Vagina (tissue), 2 donors: Measurements from ENCODE around the gene SLC26A11.

Experiments used
- POLR2A ChIP-seq, 2 donors: fragments of 450-650 bp; IDR thresholded peaks; one replicate each; pipeline ENCODE4 v1.6.1; 2017; ENCODE audit warnings: antibody characterized with exemption in 2 of 2, mild to moderate bottlenecking in 2 of 2, moderate library complexity in 2 of 2
- POLR2AphosphoS5 ChIP-seq, 2 donors: sonication (generic); formaldehyde crosslinking; IDR thresholded peaks; one replicate each; pipeline ENCODE4 v1.9.0; 2017; ENCODE audit warnings: antibody characterized with exemption in 2 of 2, mild to moderate bottlenecking in 2 of 2, low read depth in 1 of 2; ENCODE audit not compliant: insufficient read depth in 1 of 2
- TF ChIP-seq, protein P1 (sequence below), 3 experiments: fragments of 450-650 bp in 2 of 3; fragments of 200-600 bp in 1 of 3; sonication (generic) in 1 of 3; IDR thresholded peaks; one replicate each; pipeline ENCODE4 v1.5.1; 2017 to 2019; ENCODE audit warnings: antibody characterized with exemption in 3 of 3, mild to moderate bottlenecking in 2 of 3, moderate library complexity in 2 of 3

GRCh38 chr17:80292521-80292971, 72.3 kb downstream of the SLC26A11 start:
- TF ChIP-seq, protein P1, sequence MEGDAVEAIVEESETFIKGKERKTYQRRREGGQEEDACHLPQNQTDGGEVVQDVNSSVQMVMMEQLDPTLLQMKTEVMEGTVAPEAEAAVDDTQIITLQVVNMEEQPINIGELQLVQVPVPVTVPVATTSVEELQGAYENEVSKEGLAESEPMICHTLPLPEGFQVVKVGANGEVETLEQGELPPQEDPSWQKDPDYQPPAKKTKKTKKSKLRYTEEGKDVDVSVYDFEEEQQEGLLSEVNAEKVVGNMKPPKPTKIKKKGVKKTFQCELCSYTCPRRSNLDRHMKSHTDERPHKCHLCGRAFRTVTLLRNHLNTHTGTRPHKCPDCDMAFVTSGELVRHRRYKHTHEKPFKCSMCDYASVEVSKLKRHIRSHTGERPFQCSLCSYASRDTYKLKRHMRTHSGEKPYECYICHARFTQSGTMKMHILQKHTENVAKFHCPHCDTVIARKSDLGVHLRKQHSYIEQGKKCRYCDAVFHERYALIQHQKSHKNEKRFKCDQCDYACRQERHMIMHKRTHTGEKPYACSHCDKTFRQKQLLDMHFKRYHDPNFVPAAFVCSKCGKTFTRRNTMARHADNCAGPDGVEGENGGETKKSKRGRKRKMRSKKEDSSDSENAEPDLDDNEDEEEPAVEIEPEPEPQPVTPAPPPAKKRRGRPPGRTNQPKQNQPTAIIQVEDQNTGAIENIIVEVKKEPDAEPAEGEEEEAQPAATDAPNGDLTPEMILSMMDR (IDR thresholded peaks at IDR 0.05): no peak
- TF ChIP-seq POLR2A (IDR thresholded peaks at IDR 0.05) (no peak), POLR2AphosphoS5 (IDR thresholded peaks at IDR 0.05; ENCODE audit: insufficient read depth in 1 of 2, low read depth in 1 of 2) (no peak)
